H9 (cell line): ENCODE results near the gene PPP1R12B. TPM values are rescaled to one million over a fixed set of nuclear protein-coding genes. Genes with fewer than 3 reads are reported as not detected.

Experiments
- DNase-seq: peaks from one replicate; pipeline ENCODE4 v3.0.0-alpha.2; 2017
- H2AFZ ChIP-seq: one replicate; pipeline ENCODE4 v1.6.1; 2013; ENCODE audit warnings: mild to moderate bottlenecking, low read length, control low read depth, moderate library complexity
- H2AK5ac ChIP-seq: 2 replicates; pipeline ENCODE4 v1.6.1; 2013; ENCODE audit warnings: low read length, control low read depth, mixed read lengths; ENCODE audit not compliant: insufficient read length
- H2BK120ac ChIP-seq: one replicate; pipeline ENCODE4 v1.6.1; 2013; ENCODE audit warnings: low read depth, mild to moderate bottlenecking, low read length, control low read depth, inconsistent platforms; ENCODE audit not compliant: poor library complexity, severe bottlenecking
- H2BK12ac ChIP-seq: 2 replicates; pipeline ENCODE4 v1.6.1; 2013; ENCODE audit warnings: low read length, control low read depth, mixed read lengths, low read depth; ENCODE audit not compliant: insufficient read length
- H2BK15ac ChIP-seq: 2 replicates; pipeline ENCODE4 v1.6.1; 2013; ENCODE audit warnings: low read depth, low read length, control low read depth
- H2BK20ac ChIP-seq: one replicate; pipeline ENCODE4 v1.6.1; 2013; ENCODE audit warnings: low read depth, mild to moderate bottlenecking, low read length, control low read depth, inconsistent platforms; ENCODE audit not compliant: poor library complexity, severe bottlenecking
- H2BK5ac ChIP-seq: 2 replicates; pipeline ENCODE4 v1.6.1; 2013; ENCODE audit warnings: low read length, control low read depth, mixed read lengths; ENCODE audit not compliant: insufficient read length
- H3K14ac ChIP-seq: 2 replicates; pipeline ENCODE4 v1.6.1; 2013; ENCODE audit warnings: low read length, control low read depth; ENCODE audit not compliant: insufficient read depth
- H3K18ac ChIP-seq: 2 replicates; pipeline ENCODE4 v1.6.1; 2013; ENCODE audit warnings: low read depth, mild to moderate bottlenecking, mixed read lengths, low read length, control low read depth; ENCODE audit not compliant: insufficient read length
- H3K23ac ChIP-seq: 2 replicates; pipeline ENCODE4 v1.6.1; 2013; ENCODE audit warnings: low read length, control low read depth, mixed read lengths, low read depth; ENCODE audit not compliant: insufficient read length
- H3K23me2 ChIP-seq: 2 replicates; pipeline ENCODE4 v1.6.1; 2013; ENCODE audit warnings: low read depth, mild to moderate bottlenecking, mixed read lengths, low read length, control low read depth; ENCODE audit not compliant: insufficient read length, poor library complexity, severe bottlenecking
- H3K27ac ChIP-seq: 2 replicates; pipeline ENCODE4 v1.5.1; 2013; ENCODE audit warnings: low read length, control low read depth, mixed read lengths, low read depth; ENCODE audit not compliant: insufficient read length
- H3K27me3 ChIP-seq: 2 replicates; pipeline ENCODE4 v1.6.1; 2013; ENCODE audit warnings: low read length, control low read depth, inconsistent platforms; ENCODE audit not compliant: insufficient read depth
- H3K4ac ChIP-seq: 2 replicates; pipeline ENCODE4 v1.6.1; 2013; ENCODE audit warnings: low read depth, mild to moderate bottlenecking, control low read depth, inconsistent platforms, low read length, moderate library complexity
- H3K4me1 ChIP-seq: 2 replicates; pipeline ENCODE4 v1.6.1; 2013; ENCODE audit warnings: low read length, control low read depth, inconsistent platforms; ENCODE audit not compliant: insufficient read depth
- H3K4me2 ChIP-seq: 2 replicates; pipeline ENCODE4 v1.6.1; 2013; ENCODE audit warnings: low read length, control low read depth, mixed read lengths; ENCODE audit not compliant: insufficient read length, insufficient read depth
- H3K56ac ChIP-seq: 2 replicates; pipeline ENCODE4 v1.6.1; 2013; ENCODE audit warnings: low read depth, mild to moderate bottlenecking, mixed read lengths, low read length, control low read depth; ENCODE audit not compliant: insufficient read length
- H3K79me1 ChIP-seq: 2 replicates; pipeline ENCODE4 v1.6.1; 2013; ENCODE audit warnings: low read depth, mild to moderate bottlenecking, moderate library complexity, low read length, control low read depth, inconsistent platforms; ENCODE audit not compliant: insufficient read depth, poor library complexity, severe bottlenecking
- H3K79me2 ChIP-seq: 2 replicates; pipeline ENCODE4 v1.6.1; 2013; ENCODE audit warnings: low read length, control low read depth, inconsistent platforms; ENCODE audit not compliant: insufficient read depth
- H3K9ac ChIP-seq: 2 replicates; pipeline ENCODE4 v1.6.1; 2013; ENCODE audit warnings: low read length, control low read depth, mixed read lengths; ENCODE audit not compliant: insufficient read length; ENCODE audit errors: extremely low read depth
- H3K9me3 ChIP-seq: one replicate; pipeline ENCODE4 v1.6.1; 2013; ENCODE audit warnings: low read depth, low read length, inconsistent platforms; ENCODE audit not compliant: control insufficient read depth
- H3T11ph ChIP-seq: one replicate; pipeline ENCODE4 v1.6.1; 2013; ENCODE audit warnings: mild to moderate bottlenecking, low read length, control low read depth, inconsistent platforms
- H4K20me1 ChIP-seq: one replicate; pipeline ENCODE4 v1.6.1; 2013; ENCODE audit not compliant: control insufficient read depth, insufficient read length, insufficient read depth
- H4K5ac ChIP-seq: 2 replicates; pipeline ENCODE4 v1.6.1; 2013; ENCODE audit warnings: low read depth, mild to moderate bottlenecking, mixed read lengths, low read length, control low read depth; ENCODE audit not compliant: insufficient read length
- H4K8ac ChIP-seq: replicated peaks from 2 replicates; pipeline ENCODE4 v1.6.1; 2013; ENCODE audit warnings: low read length, control low read depth, mixed read lengths, low read depth; ENCODE audit not compliant: insufficient read length
- H4K91ac ChIP-seq: 2 replicates; pipeline ENCODE4 v1.6.1; 2013; ENCODE audit warnings: low read depth, mild to moderate bottlenecking, moderate library complexity, mixed read lengths, low read length, control low read depth; ENCODE audit not compliant: insufficient read length
- H3K27ac Mint-ChIP-seq, 3 experiments: 2 replicates in 2 of 3; 3 replicates in 1 of 3; pipeline ENCODE4 v1.8.0; 2020 to 2021; ENCODE audit warnings: mixed read lengths in 3 of 3, mild to moderate bottlenecking in 1 of 3, moderate library complexity in 1 of 3
- H3K27me3 Mint-ChIP-seq: 2 replicates; pipeline ENCODE4 v1.8.0; 2021; ENCODE audit warnings: low read depth, mild to moderate bottlenecking, moderate library complexity, mixed read lengths
- H3K36me3 Mint-ChIP-seq, 3 experiments: 2 replicates in 2 of 3; 3 replicates in 1 of 3; pipeline ENCODE4 v1.8.0; 2020 to 2021; ENCODE audit warnings: low read depth in 3 of 3, mixed read lengths in 3 of 3; ENCODE audit not compliant: insufficient read depth in 1 of 3
- H3K4me1 Mint-ChIP-seq, 2 experiments: 2 replicates each; pipeline ENCODE4 v1.8.0; 2020; ENCODE audit warnings: mixed read lengths in 2 of 2
- H3K4me3 Mint-ChIP-seq, 2 experiments: 2 replicates in 1 of 2; 3 replicates in 1 of 2; pipeline ENCODE4 v1.8.0; 2020 to 2021; ENCODE audit warnings: mild to moderate bottlenecking in 2 of 2, mixed read lengths in 2 of 2, moderate library complexity in 1 of 2
- H3K9me3 Mint-ChIP-seq, 2 experiments: 2 replicates in 1 of 2; 3 replicates in 1 of 2; pipeline ENCODE4 v1.8.0; 2020; ENCODE audit warnings: mild to moderate bottlenecking in 2 of 2, mixed read lengths in 2 of 2, moderate library complexity in 1 of 2
- CTCF ChIP-seq: fragments of 200-600 bp; sonication (generic); conservative IDR thresholded peaks from 3 replicates; pipeline ENCODE4 v1.8.0; 2021; ENCODE audit warnings: antibody characterized with exemption, mild to moderate bottlenecking
- WGBS: extraction: QIAGEN DNeasy Blood & Tissue Kit; methylation state at CpG from one replicate; pipeline ENCODE4 v1.1.7; 2013; ENCODE audit warnings: missing lambda C conversion rate, low lambda C conversion rate, mixed read lengths; ENCODE audit not compliant: insufficient read length; ENCODE audit errors: extremely low coverage; 5-methylcytosine and 5-hydroxymethylcytosine counted together
- total RNA-seq: library from RNA; stranded (reverse); gene quantifications from 2 replicates; pipeline ENCODE4 v1.2.1, GENCODE V29; 2021

Gene PPP1R12B
- total RNA-seq, 1 experiment from 2014 or later: 12.9 TPM

DNA sequence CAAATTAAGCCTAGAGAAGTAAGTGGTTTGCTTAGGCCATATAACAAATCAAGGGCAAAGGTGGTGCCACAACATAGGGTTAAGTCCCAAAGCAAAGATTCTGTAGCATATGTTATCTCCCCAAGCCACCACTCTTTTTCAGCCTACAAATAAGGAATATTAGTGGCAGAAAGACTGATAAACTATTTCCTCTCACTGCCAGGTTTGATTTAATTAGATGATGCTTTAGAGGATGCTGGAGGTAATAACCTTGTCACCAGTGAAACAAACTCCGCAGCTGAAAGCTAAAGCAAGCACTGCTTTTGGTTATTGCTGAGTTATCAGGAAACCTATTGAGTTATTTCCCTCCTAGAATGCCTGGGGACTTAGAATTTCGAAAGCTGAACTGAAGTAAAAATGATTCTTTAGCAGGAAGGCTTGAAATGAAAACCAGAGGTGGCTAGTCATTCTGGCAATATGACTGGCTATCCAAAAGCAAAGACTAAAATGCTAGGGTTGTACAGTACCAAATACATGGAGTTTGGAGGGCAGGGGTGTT is 216.5 kb downstream of the PPP1R12B start:
- no peak overlapping the region for H3K4me3 Mint-ChIP-seq

More for the DNA sequence above, 216.5 kb downstream of the PPP1R12B start:
- Histone ChIP-seq H2BK12ac (no peak overlapping the region), H2AFZ (no peak overlapping the region), H3K9me3 (no peaks in the 10 kb centered on the region), H4K5ac (no peak overlapping the region), H4K20me1 (no peaks in the 10 kb centered on the region), H3K4me2 (no peak overlapping the region), H3K23ac (no peak overlapping the region), H2BK5ac (no peak overlapping the region), H2BK15ac (no peak overlapping the region), H3K14ac (no peak overlapping the region), H3K27ac (no peak overlapping the region), H3K18ac (no peak overlapping the region), H3K4ac (no peak overlapping the region), H3K4me1 (peaks cover 22% of the 10 kb centered on the region; the same call in 1 of the 2 replicates), H3K79me1 (no peaks in the 10 kb centered on the region), H4K8ac (no peak overlapping the region), H4K91ac (no peak overlapping the region), H2BK120ac (no peak overlapping the region), H2AK5ac (no peak overlapping the region), H3K56ac (no peak overlapping the region), H3K27me3 (no peaks in the 10 kb centered on the region), H3K9ac (no peak overlapping the region), H3K79me2 (no peaks in the 10 kb centered on the region), H3T11ph (no peak overlapping the region), H3K23me2 (no peaks in the 10 kb centered on the region), H2BK20ac (no peak overlapping the region)
- DNase-seq: no peak
- WGBS: no CpG with 5 or more reads among the region's 2 CpGs
- Mint-ChIP-seq H3K27ac (no peak overlapping the region), H3K9me3 (no peaks in the 10 kb centered on the region), H3K4me1 (peaks cover 56 to 64% of the 10 kb centered on the region in 2 experiments), H3K27me3 (no peaks in the 10 kb centered on the region), H3K36me3 (no peaks in the 10 kb centered on the region; a peak in 1 of 7 replicates)
- TF ChIP-seq CTCF: no peak
